Posterior cingulate gyrus (tissue), 11 donors: ENCODE results near the gene ARHGAP26.

Experiments used
- DNase-seq, 10 donors: peaks; one replicate each; pipeline versions ENCODE4 v3.0.0 to v3.0.0-alpha.2; 2020 to 2021; ENCODE audit warnings: mixed read lengths in 3 of 10
- intact Hi-C: fragments of 100-400 bp; cut with DNase I; formaldehyde crosslinking; loops from one replicate; pipeline ENCODE4 v1.15.1; 2023

ARHGAP26 gene

DNA sequence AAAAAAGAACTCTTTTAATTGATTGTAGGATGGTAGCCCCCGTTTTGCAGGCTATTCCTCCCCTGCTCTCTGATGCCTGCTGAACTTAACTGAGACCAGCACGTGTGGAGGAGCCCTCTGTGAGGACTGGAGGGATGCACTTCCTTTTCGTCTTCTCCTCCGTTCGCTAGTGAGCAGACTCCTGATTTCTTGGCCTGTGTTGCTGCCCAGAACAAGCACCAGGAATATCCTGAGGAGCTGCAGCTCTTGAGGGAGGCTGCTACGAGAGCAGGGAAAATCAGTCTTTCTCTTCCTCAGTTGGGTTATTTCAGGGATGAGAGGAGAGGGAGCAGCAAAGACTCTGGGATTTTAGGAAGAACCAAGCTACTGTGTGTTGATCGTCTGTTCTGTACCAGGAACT, 74.7 kb downstream of the ARHGAP26 start:
- no peak for DNase-seq
- intact Hi-C loops: no loop called here

DNA sequence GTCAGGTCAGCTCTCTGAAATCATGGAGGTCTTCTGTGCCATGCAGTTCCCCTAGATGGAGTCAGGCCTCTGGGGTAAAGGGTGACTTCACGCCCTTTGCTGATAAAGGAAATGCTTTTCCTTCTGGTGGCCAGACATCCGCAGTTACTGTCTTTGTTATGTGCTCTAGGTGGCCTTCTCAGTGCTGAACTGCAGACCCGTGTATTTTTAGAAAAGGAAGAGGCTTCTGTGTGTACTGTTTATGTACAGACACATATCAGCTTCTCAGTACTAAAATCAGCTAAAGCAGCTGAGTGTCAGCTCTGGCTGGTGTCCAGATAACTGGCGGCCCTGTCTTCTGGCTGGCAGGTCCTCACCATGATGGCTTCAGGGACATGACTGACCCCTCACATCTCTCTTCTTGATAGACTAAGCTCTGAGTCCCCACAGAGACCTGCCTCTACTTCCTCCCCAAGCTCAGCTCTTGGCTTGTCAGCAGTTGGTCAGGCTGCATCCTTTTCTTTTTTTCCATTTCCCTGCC, 75.3 kb downstream of the ARHGAP26 start:
- intact Hi-C loops: no loop called here
- DNase-seq: peak in 1 of 10 donors; percentile 25

DNA sequence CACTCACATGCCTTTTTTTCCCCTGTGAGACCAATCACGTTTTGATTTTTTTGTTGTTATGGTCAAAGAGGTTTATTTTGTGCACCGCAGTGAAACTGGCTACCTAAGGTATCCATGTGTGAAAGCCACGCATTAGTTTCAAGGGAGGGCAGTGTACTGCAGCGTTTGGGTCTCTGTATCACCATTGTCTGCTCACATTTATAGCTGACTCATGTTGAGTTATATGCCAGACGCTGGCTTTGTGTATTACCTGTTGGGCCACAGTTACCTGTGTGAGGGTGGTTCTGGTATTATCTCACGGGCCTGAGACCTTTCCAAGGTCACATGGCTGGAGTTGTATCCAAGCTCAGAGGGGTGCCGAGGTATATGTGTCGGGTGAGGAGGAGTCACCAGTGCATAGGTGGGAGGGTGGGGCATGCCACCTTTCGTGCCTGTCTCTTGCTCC, 75.8 kb downstream of the ARHGAP26 start:
- no peak for DNase-seq
- intact Hi-C loops: no loop called here

DNA sequence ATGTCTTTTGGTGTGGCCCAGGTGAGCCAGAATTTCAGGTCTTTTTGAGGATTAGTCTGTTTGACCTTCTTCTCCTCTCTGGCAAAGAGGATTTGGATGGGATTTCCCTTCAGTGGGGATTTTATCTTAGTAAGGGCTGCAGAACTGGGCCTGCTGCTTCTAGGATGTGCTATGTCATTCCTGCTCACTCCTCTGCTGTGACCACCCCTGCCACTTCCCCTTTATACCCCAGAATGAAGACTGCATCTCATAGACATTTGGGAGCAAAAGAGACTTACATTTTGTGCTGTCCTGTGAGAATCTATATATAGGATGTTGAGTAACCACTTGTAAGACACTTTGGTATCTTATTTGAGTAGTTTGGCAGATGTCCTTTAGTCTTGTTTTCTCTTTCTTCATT, 76.2 kb downstream of the ARHGAP26 start:
- no peak for DNase-seq
- intact Hi-C loops: no loop called here

DNA sequence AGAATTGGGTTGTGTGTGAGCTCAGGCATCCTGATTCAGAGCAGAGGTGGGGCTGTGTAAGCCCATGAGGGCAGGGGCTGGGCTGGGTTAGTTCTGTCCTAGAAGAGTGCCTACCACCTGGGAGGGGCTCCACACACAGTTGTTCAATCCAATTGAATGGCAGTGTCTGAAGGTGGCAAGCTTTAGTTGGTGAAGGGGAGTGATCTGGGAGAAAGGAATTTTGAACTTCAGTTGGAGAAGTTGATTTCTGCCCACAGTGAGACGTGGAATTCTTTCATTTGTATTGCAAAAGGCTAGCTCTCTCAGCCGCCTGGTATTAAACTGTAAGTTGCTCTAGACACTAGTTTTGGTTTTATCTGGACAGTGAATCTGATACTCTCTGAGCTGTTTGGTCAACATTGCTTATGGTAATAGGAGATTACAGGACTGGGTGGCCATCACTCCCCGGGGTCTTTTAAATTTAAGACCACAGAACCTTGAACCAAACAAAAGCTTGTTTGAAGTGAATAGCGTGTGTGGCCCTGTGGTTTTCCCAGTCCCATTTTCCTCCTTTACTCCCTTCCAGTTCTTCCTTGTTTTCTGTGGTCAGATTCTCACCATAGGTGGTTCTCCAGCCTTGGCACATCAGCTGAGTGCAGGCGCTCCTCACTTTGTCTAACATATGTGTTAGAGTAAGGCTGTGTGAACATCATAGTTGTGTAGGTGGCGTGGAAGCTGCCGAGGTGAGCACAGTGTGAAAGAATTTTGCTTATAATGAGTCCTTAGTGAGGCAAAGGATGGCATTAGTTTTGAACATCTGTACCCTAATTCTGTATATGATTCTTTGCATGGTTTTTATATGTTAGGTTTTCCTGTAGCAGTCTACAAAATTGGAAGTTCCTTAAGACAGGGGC, 78.0 kb downstream of the ARHGAP26 start:
- no peak for DNase-seq
- intact Hi-C loops: no loop called here

DNA sequence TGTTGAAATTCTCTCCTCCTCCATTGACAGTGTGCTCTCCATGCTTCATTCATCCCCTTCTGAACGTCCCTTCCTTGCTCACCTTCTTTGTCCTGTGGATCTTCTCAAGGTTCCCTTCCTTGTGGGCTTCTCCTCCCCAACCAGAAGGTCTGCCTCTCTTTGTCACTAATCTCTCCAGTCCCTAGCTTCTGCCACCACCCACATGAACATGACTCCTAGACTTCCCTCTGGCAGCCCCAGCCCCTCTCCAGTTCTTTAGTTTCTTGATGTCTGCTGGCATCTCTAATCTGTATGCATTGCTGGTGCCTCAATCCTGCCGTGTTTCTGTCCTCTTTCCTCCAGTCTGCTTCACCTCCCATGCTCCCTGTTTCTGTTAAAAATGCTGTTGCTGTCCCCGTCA, 79.3 kb downstream of the ARHGAP26 start:
- intact Hi-C loops: no loop called here
- DNase-seq: no peak

DNA sequence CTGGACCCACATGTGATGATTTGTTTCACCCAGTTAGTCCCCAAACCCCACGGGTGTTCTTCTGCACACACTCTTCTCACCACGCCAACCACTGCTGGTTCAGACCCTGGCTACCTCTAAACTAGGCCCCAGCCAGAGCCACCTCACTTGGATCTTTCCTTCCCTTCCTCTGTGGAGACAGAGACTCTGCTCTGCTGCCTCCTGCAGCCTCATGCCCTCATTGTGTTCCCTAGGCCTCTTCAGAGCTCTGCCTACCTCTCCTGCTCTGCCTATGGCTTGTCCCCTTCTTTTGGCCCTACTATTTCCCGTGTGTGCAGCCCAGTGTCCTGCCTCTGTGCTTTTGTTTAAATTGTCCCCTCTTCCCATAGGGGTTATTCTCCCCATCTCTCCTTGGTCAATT, 79.7 kb downstream of the ARHGAP26 start:
- intact Hi-C loops: no loop called here
- no peak for DNase-seq

DNA sequence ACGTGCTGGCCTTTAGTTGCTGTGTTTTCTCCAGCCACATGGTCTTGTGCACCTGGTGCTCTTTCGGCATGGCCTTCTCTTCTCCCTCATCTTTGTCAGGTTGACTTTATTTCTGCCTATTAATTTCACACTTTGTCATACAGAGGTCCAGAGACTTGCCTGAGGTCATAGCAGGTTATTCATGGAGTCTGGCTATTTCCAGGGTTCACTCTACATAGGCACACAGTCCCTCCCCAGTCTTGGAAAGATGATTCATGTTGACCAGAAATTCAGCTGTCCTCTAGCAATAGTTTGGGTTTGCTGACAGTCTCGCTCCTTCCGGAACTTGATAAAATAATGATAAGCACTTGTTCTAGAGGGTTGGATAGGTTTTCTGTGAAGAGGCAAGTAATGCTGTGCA, 81.6 kb downstream of the ARHGAP26 start:
- intact Hi-C loops: no loop called here

DNA sequence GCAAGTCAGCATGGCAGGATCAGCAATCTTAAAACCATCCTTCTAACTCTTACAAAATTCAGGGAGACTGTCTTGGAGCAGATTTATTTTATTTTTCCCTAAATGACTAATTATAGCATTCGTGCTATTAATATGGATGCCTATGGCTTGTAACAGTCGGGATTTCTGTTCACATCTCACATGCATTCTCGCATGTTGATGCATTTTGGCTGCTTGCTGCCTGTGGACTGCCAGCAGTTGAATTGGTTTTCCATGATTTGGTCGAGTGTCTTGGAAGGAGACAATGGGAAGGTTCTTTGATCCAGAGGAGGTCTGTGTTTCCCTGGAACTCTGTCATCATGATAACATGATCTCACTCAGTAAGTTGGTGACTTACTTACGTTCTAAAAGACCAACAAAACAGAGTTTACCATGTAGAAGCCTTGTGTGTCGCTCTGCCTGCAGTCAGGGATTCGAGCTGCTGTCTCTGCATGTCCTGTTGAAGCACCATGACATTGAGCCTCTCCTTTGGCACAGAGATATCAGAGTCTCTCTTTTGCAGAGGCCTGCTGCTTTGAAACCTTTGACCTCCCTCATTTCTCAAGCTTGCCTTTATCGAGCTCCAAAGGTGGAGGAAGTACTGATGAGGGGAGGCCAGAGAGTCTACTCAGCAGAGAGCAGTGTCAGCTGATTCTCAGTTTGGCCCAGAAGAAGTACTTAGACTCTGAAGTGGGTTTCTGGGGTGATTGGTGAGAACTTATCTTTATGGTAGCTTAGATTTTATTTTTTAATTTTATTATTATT, 82.4 kb downstream of the ARHGAP26 start:
- no peak for DNase-seq
- intact Hi-C loops: no loop called here

More for the DNA sequence above, 81.6 kb downstream of the ARHGAP26 start:
- no peak for DNase-seq

DNA sequence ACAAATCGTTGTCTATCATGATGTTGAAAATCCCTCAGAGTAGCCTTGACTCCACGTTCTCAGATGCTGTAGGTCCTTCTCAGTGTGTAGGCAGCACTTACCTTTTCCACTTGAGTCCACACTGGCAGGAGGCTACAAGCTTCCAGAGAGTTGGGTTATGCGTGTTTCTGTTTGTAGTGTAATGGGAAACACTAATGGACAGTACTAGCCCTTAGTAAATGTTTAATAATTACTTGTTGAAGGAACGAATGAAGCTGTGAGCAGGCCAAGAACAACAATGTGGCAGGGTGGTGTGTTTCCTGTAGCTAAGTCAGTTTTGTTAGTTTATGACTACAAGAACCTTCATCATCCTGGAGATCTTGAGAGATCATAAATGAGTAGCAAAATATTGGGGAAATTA, 83.5 kb downstream of the ARHGAP26 start:
- intact Hi-C loops: no loop called here
- DNase-seq: no peak

DNA sequence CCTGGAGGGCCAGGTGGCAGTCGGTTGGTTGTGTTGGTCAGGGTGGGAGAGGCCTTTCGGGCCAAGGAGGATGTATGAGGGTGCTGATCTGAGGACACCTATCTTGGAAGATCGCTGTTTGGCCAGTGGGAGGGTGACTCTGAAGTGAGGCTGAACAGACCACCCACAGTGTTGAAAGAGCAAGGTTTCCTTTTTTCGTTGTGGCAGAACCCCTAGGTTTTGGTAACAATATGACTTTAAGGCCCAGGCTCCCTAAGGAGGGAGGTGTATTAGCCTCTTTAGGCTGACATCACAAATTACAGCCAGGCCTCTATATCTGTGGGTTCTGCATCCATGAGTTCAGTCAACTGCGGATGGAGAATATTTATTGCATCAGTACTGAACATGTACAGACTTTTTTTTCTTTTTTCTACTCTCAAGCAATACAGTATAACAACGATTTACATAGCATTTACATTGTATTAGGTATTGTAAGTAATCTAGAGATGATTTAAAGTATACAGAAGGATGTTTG, 86.1 kb downstream of the ARHGAP26 start:
- DNase-seq: no peak
- intact Hi-C loops: no loop called here

DNA sequence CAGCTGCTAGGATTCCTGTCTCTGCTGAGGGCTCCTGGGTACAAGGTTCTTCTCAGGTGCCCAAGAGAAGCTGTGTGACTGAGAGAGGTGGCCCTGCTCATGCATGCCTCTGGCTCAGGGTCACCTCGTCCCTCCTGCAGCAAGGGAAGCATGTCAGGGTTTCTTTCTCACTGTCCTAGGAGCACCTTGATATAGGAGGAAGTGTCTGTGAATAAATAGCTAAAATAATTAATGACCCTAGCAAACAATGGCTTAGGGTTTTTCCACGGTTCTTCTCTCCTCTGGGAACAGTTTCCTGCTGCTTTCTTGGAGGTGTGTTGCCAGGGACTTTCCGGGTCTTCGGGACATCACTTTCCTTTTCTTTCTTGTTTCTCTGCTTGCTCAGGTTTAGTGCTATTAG, 87.2 kb downstream of the ARHGAP26 start:
- DNase-seq: no peak
- intact Hi-C loops: no loop called here

DNA sequence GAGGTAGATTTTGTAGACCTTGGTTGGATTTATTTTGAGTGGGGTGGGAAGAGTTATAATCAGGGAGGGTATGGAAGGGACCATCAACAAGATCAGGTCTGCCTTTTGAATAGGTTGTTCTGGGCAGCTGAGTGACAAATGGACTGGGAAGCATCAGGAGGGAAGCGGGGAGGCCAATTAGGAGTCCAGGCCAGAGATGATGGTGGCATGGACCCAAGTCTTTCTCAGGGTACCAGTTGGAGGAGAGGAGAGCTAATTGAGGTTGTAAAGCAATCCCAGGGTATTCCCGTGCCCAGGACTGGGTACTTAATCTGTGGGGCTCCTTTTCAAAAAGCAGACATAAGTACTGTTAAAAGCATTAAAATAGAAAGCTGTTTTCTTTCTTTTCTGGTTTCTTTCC, 88.9 kb downstream of the ARHGAP26 start:
- intact Hi-C loops: no loop called here
- DNase-seq: no peak

DNA sequence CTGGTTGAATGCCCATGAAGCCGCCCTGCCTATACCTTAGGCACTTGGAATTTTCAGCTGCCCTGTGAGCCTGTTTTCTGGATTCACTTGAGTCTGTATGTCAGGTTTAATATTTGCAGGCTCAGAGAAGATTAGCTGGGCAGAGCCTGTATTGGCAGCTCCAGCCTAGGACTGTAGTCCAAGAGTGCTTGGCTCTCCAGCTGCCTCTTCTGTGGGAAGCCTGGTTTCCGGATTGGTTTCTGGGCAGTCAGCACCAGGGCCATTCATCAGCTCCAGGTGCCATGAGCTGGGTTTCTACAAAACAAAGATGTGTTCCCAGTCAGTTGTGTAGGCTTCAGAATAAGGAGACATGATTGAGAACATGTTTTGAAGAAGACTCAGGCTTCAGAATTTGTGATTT, 90.1 kb downstream of the ARHGAP26 start:
- DNase-seq: peak in 1 of 10 donors; percentile 86
- intact Hi-C loops: no loop called here

DNA sequence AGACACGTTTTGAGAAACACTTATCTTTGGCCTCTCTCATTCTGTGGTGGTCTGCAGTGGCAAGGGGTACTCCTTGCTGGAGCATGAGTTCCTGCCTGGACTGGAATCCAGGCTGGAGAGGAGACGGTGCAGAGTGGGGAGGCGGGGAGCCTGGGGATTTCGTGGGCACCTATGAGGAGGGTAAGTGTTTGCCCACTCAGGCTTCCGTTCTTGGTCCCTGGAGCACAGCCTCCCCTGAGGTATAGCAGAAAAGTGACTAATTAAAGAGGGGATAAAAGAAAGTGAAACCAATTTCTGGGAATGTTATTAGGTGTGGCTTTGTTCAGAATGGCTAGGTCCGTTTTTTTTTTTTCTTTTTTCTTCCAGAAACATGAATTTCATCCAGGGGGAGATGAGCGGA, 90.8 kb downstream of the ARHGAP26 start:
- intact Hi-C loops: no loop called here
- no peak for DNase-seq

DNA sequence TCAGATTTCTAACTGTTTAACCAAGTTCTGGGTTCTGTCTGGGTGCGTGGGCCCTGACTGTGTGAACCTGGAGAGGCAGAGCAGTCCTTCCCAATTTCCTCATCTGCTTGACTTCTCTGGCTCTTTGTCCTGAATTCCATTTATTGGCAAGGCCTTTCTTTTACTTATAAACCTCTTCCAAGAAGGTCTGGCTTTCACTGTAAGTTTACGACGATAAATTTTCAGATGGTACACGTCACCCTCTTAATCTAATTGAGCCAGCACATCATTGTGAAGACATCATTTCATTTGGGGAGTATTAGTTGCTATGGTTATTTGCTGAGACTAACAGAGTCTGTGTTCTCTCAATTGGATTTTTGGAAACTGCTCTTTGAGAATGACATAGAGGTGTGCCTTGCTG, 92.4 kb downstream of the ARHGAP26 start:
- intact Hi-C loops: no loop called here
- no peak for DNase-seq

DNA sequence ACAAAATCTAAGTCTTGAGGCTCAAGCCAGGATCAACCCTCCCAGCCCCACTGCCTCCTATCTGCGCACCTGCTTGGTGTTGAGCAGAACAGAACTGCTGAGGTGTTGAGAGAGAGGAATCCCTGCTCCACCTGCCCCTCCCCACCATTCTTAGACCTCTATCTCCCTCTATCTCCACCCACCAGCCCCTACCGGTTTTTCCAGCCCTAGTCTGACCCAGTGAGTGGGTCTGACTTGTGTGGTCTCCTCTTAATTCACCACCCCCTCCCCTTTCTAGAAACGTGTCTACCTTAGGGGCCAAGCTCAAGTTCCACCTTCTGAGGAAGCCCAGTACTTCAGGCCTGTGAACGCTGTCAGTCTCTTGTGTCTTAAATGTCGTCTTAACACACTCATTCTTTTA, 93.7 kb downstream of the ARHGAP26 start:
- no peak for DNase-seq
- intact Hi-C loops: no loop called here

DNA sequence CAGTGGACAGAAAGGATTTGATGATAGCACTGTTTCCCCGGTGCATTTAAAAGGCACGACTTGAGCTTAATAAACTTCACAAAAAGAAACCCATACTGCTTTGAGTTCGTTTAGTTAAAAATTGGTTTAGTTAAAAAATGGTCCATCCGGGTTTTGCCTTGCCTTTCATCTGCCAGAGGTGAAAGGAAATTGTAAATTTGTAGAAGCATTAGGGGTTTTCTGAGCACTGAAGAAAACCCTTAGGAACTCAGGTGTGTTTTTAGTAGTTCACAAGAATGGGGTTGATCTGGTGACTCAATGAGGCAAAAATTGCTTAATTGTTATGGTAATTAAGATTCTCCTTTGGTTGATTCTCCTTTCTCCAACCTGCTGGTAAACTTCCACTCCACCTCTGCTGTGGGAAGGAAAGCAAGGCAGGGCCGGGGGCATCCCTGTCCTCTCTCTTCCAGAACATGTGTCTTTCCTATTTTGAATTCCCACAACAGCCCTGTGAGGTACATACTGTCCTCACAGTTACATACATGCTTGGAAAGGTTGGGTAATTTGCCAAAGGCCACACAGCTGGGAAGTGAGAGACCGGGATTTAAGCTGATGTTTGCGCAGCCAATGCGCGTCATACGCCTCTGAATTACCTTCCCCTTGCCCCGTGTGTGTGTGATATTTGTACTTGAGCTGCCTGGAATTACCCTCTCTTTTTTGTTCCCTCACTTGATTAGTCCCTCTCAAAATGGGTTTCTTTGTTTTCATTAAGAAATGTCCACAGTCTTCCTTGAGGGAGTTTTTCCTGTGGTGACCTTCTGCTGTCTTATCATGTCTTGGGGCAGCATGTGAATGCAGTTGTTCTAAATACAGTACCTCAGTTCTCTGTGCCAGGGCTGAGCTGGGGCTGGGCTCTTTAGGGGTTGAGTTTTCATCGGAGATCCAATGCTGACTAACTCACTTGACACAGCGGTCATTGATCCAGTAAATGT, 94.4 kb downstream of the ARHGAP26 start:
- intact Hi-C loops: no loop called here
- no peak for DNase-seq

DNA sequence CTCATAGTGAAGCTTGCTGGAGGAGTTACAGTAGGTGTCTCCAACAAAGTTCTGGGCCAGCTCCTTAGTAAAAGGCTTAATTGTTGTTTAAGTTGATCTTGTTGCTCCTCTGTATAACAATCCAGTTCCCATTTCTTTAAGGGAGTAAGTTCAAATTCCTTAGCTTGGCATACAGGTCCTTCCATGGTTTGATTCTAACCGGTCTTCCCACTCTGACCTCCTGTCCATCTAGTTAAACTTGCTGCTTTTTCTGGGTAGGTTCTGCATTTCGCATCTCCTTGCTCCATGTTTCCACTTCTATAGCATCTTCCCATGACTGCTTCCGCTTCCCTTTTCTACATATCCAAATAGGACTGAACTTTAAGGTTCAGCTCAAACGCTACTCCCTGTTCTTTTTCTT, 95.5 kb downstream of the ARHGAP26 start:
- DNase-seq: no peak
- intact Hi-C loops: no loop called here

DNA sequence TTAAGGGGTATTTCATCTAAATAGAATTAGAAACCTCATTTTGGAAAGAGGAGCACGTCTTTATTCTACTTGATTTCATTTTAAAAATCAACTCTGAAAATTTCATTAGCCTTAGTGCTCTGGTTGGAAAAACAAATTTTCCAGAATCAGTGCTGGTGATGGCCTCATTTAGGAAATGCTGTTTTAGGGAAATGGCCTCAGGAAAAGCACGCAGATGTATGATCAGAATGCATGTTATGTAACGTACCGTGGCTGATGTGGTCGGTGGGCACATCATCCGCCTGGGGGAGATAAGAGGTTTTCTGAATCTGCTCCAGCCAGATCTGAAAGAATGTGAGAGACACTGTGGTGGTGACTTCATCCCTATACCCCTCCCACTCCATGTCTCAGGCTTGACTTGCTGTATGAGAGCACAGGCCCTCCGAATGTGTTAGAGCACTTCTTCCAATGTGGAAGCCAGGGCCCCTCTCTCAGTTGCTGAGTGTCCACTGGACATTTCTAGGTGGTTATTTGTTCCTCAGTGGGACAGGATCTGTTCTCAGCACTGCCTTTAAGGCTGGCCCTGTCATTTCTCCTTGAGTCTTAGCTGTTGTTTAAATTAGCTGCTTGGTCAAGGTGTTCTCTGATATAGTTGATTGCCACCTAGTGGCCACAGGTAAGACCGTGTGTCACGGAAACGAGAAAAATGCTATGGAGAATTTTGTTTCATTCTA, 96.5 kb downstream of the ARHGAP26 start:
- intact Hi-C loops: no loop called here
- DNase-seq: no peak
